CD4-positive, alpha-beta T cell treated with Interferon gamma for 1 hour (primary cell): ENCODE data around the gene CSHL1.
"Not testable (repeated sequence)": the region's sequence is repeated elsewhere in the genome, so short reads cannot be mapped to it uniquely, and the experiment has no call there.

ENCODE experiments used
- DNase-seq: peaks from one replicate; pipeline ENCODE4 v3.0.0-alpha.2; 2020

CSHL1 gene

DNA sequence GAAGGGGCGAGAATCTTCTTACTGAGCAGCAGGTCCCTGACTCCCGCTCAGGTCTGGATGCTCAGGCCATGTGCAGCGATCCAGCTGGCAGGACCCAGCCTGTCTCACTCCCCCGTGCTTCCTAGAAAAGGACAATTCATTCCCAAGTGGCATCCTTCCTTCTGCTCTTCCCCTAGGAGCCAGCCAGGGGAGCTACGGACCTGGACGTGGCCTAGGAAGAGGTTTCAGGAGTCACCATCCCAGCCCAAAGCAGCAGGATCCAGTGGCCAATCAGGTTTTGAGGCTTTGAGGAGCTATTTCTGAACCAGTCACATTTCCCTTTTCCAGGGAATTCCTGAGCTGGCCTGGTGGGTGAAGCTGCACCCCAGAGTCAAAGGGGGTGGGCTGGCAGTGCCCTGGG lies 28.8 kb upstream of the CSHL1 start:
- DNase-seq: no peak

DNA sequence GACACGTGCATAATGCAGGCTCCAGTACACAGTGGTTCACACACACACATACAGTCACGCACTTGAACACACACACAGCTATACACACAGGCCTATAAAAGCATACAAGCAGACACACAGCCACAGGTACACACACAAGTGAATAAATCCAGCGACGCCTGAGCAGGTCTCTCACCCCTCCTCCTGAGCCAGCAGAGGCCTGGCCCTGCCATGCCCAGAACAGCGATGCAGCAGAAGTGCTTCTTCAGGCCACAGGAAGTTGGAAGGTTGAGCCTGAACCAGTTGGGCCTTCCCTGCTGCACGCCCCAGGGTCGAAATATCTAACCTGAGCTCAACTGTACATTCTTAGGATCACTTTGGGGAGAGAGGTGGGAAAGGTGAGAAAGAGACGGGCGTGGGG lies 28.3 kb upstream of the CSHL1 start:
- DNase-seq: no peak

DNA sequence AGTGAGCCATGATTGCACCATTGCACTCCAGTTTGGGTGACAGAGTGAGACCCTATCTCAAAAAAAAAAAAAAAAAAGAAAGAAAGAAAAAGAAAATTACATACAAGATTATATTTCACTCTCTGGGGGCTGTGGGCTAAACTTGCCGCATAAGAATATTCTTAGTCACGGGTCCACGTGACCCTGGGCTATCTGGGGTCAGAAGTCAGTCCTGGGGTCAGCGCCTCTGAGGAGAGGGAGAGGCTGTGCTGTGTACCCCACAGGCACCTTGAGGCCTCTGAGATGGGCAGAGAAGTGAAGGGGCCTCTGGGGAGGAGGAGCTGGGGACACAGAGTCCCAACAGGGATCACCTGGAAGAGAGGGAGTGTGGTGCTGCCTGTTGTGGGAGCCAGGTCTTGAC lies 26.9 kb upstream of the CSHL1 start:
- DNase-seq: no peak

DNA sequence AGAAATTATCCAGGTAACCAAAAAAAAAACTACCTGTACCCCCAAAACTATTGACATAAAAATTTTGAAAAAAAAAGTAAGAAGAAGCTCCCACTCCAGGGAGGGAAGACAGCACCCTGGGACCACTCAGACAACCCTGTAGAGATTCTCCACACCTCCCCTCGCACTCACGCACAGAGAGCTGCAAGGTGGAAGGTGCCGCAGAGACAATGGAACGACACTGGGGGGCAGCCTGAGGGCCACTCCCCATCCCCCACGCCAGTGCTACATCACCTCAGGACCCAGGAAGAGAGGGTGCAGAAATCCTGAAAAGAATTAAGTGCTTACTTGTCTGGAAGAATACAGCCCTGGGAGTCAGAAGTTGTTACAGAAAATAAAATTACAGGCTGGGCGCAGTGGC lies 26.3 kb upstream of the CSHL1 start:
- DNase-seq: no peak

- no peak for DNase-seq
Observed at GRCh38 chr17:63934183-63935112, 23.4 kb upstream of the CSHL1 start.

- DNase-seq: no peak
Observed at GRCh38 chr17:63933598-63933997, 22.5 kb upstream of the CSHL1 start.

DNA sequence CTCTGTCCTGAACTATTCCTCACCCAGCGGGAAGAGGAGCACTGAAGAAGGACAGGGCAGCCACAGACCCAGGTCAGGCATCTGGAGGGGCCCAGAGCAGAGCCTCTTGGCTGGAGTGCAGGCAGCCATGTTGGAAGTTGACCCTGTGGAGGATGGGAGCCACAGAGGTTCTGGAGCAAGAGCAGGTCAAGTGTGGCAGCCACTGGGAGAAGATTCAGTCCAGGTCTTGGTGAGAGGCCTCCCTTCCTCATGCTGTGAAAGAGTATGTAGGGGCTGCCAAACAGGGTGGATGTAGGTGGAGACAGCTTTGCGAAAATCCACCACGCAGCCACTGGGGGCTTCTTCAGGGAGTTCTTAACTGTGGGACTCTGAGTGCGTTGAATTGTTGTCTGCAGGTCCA lies 21.7 kb upstream of the CSHL1 start:
- DNase-seq: no peak

DNA sequence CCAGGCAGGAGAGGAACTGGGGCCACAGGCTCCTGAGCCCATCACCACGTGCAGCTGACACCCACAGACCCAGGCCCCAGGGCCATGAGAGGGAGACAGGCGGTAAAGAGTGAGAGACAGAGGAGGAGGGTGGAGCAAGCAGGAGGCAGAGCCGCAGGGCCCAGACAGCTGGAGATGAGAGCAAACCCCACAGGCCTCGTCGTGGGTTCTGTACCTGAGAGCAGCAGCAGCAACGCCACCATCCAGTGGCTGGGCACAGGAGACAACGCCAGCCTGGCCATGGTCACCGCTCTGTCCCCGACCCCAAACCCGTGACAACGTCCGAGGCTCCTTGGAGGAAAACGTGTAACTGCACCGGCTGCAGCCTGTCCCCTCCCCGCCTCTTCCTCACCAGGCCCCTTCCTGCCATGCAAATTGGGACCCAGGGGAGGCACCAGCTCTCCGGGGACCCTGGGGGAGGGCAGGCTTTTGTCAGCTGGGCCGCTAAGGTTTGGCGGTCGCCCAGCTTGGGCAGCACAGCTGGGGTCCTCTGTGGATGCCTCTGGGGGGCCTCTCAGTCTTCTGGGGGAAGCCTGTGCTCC lies 21.0 kb upstream of the CSHL1 start, which contains the start of gene CD79B:
CD79B (minus strand) TSS at position 351 of the 581 bp plus-strand sequence; CDS start at position 281, 70 bp downstream.
- peak; percentile 62 for DNase-seq

DNA sequence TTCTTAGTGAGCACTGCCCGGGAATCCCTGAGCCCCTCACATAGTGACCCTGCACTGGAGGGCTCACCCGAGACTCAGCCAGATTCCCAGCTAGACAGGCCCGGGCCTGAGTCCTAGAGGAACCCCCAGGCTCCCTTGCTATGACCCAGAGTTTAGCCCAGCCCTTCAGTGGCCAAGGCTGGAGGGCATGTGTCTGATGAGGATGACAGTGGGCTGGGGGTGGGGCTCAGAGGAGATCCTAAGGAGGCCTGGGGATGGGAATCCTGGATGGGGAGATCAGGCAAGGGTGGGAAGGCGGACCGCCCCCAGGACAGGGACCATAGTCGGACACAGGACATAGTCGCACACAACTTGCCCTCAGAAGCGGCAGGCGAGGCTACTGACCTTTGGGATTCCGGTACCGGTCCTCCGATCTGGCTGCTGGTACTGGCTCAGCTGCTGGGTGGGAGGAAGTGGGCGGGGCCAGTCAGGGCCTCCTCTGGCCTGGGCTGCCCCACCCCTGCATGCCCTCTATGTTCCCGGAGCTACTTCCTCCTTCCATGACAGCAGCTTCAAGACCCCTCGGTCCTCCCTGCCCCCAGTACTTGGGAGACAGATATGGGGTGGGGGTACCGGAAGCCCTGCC lies 20.0 kb upstream of the CSHL1 start:
- peak; percentile 73 for DNase-seq

DNA sequence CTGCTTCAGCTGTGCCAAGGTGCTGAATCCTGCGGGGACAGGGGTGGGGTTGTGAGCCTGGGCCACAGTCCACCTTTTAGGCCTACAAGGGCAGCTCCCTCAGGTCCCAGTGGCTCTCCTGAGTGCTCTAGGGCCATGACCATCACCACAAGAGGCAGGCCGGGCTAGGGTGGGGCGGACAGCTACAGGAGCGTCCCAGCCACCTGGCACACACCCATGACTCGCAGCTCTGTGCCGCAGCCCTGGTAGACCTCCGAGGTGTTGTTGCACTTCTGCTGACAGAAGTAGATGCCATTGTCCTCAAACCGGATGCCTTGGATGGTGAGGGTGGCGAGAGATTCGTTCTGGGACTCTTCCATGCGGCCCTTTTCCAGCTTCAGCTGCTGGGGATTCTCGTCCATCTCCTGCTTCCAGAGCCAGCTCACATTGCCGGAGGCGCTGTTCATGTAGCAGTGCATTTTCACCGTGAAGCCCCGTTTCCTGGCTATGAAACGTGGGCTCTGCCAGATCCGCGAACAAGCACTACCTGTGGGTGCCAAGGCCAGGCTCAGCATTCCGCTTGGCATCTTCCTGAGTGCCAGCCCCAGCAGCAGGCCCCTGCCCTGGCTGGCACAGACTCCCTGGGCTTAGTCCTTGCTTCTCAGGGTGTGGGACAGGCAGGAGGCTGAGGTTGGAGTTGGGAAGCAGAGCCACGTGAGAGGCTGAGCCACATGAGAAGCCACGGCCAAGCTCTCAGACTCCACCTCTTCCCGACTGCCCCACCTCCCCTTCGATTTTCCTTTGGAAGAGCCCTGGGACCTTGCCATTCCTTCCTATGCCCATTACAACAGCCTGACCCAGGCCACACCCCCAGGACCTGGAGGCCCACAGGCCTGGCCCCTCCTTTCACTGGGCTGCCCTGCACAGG lies 19.1 kb upstream of the CSHL1 start:
- no peak for DNase-seq

DNA sequence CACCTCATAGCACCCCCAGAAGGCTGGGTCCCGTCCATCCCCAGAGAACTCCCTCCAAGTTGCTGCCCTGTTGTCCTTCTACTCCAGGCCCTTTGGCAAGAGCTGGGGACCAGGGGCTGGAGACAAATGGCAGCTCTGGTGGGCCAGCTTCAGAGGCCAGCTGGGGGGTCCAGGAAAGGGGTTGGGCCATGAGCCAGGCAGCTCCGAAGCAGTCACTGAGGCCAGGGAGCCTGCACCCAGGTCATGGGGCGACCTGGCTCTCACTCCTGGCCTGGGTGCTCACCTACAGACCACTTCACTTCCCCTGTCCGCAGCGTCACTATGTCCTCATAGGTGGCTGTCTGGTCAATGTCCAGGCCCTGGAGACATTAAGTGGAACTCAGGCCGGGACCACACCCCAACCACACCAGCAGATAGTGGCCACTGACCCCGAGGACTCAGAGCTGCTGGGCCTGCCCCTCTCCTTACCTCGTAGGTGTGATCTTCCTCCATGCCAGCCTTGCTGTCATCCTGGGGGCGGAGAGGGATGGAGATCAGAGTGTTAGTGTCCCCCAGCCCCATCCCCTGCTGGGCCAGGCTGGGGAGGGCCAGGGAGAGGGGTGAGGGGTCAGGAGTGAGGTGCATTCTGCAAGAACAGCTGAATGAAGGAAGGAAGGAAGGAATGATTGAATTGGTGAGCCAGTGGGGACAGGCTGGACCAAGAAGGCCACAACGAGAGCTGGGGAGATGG lies 18.1 kb upstream of the CSHL1 start:
- no peak for DNase-seq

GRCh38 chr17:63928172-63928666 lies 17.2 kb upstream of the CSHL1 start:
- no peak for DNase-seq

DNA sequence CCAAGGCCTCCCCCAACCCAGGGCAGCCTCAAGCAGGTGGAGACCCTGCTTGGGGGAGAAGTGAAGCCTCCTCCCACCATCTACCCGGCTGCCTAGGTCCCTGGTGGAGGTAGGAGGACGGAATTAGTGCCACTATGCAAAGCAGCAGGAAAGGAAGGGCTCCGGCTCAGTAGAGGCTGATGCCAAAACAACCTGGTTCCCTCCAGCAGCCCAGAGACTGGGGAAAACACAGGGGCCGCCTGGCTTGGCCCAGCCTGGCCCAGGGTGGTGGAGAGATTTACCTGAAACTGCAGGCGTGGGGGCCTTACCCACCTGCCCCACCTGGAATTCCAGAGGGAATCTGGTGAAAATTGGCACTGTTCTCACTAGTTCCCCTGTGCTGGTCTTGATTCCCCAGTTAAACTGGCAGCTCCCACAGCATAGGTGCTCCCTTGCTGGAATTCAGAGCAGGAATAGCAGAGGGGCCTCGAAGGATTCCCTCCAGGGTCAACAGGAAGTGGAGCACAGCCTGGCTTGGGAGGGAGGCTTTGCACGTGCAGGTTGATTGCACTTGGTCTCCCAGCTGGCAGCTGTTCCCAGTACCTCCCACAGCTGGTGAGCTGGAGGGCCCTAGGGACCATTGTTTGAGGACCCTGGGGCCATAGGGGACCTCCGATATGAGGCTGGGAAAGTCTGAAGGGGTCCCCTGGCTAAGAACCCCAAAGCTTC lies 16.6 kb upstream of the CSHL1 start:
- DNase-seq: peak; percentile 10

DNA sequence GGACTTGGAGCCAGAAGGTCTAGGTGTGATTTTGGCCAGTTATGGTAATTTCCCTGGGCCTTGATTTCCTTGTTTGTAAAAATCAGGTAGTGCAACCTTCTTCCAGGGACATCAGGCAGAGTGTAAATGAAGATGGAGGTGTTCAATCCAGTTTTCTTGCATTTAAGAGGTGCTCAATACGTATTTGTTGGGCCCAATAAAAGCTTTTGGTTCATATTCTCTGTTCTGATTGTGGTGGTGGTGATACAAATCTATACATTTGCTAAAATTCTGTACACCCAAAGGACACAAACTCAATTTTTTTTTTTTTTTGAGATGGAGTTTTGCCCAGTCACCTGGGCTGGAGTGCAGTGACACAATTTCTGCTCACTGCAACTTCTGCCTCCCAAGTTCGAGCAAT lies 15.1 kb upstream of the CSHL1 start:
- DNase-seq: no peak

DNA sequence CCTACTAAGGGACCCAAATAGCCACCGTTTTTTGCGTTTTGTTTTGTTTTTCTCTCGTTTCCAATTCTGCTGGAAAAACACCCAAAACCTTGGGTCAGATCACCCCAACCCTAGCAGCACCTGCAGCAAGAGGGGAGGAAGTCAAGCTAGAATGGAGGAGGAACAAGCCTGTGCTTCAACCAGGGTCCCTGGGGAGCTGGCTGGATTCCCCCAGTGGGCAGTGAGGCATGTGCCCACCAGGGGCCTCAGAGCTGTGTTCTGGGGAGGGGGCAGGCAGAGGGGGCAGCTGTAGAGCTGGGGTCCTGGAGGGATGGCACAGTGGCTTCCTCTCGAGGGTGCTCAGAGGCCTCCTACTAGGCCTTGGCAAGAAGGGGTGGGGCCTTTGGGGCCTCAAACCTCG lies 14.6 kb upstream of the CSHL1 start:
- peak; percentile 62 for DNase-seq

GRCh38 chr17:63922402-63922801 lies 11.3 kb upstream of the CSHL1 start:
- DNase-seq: peak; percentile 36

- not testable (repeated sequence) for DNase-seq
Observed at GRCh38 chr17:63920779-63921178, 9.7 kb upstream of the CSHL1 start.

DNA sequence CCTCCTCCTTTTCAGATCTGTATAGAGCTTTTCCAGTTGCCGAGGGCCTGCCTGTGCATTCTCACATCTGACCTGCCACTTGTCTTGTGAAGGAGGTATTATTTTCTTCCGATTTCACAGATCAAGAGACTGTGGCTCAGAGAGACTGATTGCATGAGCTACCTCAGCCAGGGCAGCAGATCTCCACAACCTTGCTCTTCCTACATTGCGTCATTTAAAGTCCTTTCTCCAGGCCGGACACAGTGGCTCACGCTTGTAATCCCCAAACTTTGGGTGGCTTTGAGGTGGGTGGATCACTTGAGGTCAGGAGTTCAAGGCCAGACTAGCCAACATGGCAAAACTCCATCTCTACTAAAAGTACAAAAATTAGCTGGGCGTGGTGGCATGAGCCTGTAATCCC lies 9.0 kb upstream of the CSHL1 start:
- not testable (repeated sequence) for DNase-seq

- DNase-seq: peak; percentile 79
Observed at GRCh38 chr17:63919311-63919723, 8.3 kb upstream of the CSHL1 start.

DNA sequence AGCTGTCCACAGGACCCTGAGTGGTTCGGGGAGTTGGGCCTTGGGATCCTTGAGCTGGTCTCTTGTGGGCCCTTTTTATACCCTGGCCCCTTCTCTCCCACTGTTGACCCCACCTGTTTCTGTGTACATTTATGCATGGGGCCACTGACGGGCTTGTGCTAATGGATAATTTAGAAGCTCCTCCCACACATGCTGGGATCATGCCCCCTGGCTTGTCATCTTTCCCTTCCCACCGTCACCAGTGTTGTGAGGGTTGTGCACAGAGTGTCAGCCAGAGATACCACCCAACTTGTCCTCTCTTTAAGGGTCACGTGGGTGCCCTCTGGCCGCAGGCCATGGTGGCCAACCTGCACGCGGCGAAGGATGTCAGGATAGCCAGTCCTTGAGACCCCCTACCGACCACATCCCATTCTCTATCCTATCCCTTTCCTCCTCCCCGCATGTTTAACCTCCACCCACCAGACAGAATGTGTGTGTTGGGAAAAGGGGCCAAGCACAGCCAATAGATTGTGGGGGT lies 7.8 kb upstream of the CSHL1 start, which contains the start of gene GH1:
GH1 (minus strand) TSS at position 51 of the 517 bp plus-strand sequence. CDS start 63 bp downstream, outside the sequence.
- not testable (repeated sequence) for DNase-seq

DNA sequence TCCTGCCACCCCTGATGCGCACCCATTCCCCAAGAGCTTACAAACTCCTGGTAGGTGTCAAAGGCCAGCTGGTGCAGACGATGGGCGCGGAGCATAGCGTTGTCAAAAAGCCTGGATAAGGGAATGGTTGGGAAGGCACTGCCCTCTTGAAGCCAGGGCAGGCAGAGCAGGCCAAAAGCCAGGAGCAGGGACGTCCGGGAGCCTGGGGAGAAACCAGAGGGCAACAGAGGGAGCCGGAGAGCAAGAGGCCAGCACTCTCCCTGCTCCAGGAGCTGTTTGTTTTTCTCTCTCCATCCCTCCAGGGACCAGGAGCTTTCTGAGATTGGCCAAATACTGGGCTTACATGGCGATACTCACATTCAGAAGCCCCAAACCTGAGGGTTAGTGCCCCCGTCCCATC lies 7.2 kb upstream of the CSHL1 start:
- DNase-seq: no peak
